Endodermal cell (in vitro differentiated cells): Measurements from ENCODE around the gene ZNF142. TPM values are rescaled to one million over a fixed set of nuclear protein-coding genes. Genes with fewer than 3 reads are reported as not detected.

Experiments used
- DNase-seq: peaks from one replicate; pipeline ENCODE4 v3.0.0-alpha.2; 2017
- H3K27ac ChIP-seq: 2 replicates; pipeline ENCODE4 v1.5.1; 2013; ENCODE audit warnings: mild to moderate bottlenecking, low read depth, low read length, moderate library complexity
- H3K27me3 ChIP-seq: 2 replicates; pipeline ENCODE4 v1.6.1; 2013; ENCODE audit warnings: mild to moderate bottlenecking, low read length, moderate library complexity; ENCODE audit not compliant: insufficient read depth, control insufficient read depth, poor library complexity, severe bottlenecking
- H3K36me3 ChIP-seq: 2 replicates; pipeline ENCODE4 v1.7.0; 2013; ENCODE audit warnings: mild to moderate bottlenecking, low read length, moderate library complexity; ENCODE audit not compliant: control insufficient read depth, insufficient read depth
- H3K4me1 ChIP-seq: one replicate; pipeline ENCODE4 v1.7.0; 2013; ENCODE audit warnings: low read length; ENCODE audit not compliant: control insufficient read depth, insufficient read depth
- H3K4me3 ChIP-seq: 2 replicates; pipeline ENCODE4 v1.5.1; 2013; ENCODE audit warnings: mild to moderate bottlenecking, low read length, moderate library complexity
- H3K9ac ChIP-seq: 2 replicates; pipeline ENCODE4 v1.6.1; 2013; ENCODE audit warnings: mild to moderate bottlenecking, low read length, moderate library complexity; ENCODE audit not compliant: poor library complexity, severe bottlenecking; ENCODE audit errors: extremely low read depth
- H3K9me3 ChIP-seq: 2 replicates; pipeline ENCODE4 v1.6.1; 2013; ENCODE audit warnings: mild to moderate bottlenecking, low read length, moderate library complexity; ENCODE audit not compliant: control insufficient read depth
- H3K27ac Mint-ChIP-seq: 2 replicates; pipeline ENCODE4 v1.8.0; 2020; ENCODE audit warnings: mixed read lengths
- H3K27me3 Mint-ChIP-seq: 2 replicates; pipeline ENCODE4 v1.8.0; 2021; ENCODE audit warnings: mild to moderate bottlenecking, mixed read lengths; ENCODE audit not compliant: insufficient read depth
- H3K36me3 Mint-ChIP-seq: 2 replicates; pipeline ENCODE4 v1.8.0; 2020; ENCODE audit warnings: low read depth, mixed read lengths
- H3K4me1 Mint-ChIP-seq: 2 replicates; pipeline ENCODE4 v1.8.0; 2020; ENCODE audit warnings: mixed read lengths
- H3K4me3 Mint-ChIP-seq: 2 replicates; pipeline ENCODE4 v1.8.0; 2020; ENCODE audit warnings: mild to moderate bottlenecking, moderate library complexity, mixed read lengths
- H3K9me3 Mint-ChIP-seq: 2 replicates; pipeline ENCODE4 v1.8.0; 2020; ENCODE audit warnings: mild to moderate bottlenecking, mixed read lengths
- CTCF ChIP-seq: fragments of 200-600 bp; sonication (generic); conservative IDR thresholded peaks from 2 replicates; pipeline ENCODE4 v1.5.0; 2021; ENCODE audit warnings: antibody characterized with exemption, mild to moderate bottlenecking
- WGBS, 2 experiments: methylation state at CpG; one replicate each; pipeline versions ENCODE4 v1.1.5 to v1.1.7; 2013; ENCODE audit warnings: missing lambda C conversion rate in 2 of 2, mixed read lengths in 1 of 2; ENCODE audit not compliant: insufficient coverage in 1 of 2, insufficient read length in 1 of 2; 5-methylcytosine and 5-hydroxymethylcytosine counted together
- total RNA-seq, 2 donors: library from RNA; stranded (reverse); fragmentation: NEBNext Ultra II Directional in 1 of 2; extraction: Animal tissue kit (Norgen Biotek cat#: 25700) in 1 of 2; gene quantifications; 2 replicates in 1 of 2; 3 replicates in 1 of 2; pipeline ENCODE4 v1.2.1, GENCODE V29; 2021

The ZNF142 gene
- total RNA-seq, 2 donors from 2014 or later, result 27.8 to 31.5 TPM

GRCh38 chr2:218662827-218663226 is 3.4 kb upstream of the ZNF142 start:
- Histone ChIP-seq H3K4me1 (no peaks in the 10 kb centered on the region), H3K9ac (no peak overlapping the region), H3K4me3 (no peak overlapping the region), H3K27me3 (no peaks in the 10 kb centered on the region), H3K9me3 (no peaks in the 10 kb centered on the region), H3K36me3 (peaks cover 64% of the 10 kb centered on the region), H3K27ac (no peak overlapping the region)
- no peak for DNase-seq
- WGBS, 2 experiments, result 95 to 98% methylated on average over 9 to 10 of the region's 10 CpGs
- Mint-ChIP-seq H3K36me3 (peaks cover 48% of the 10 kb centered on the region), H3K27ac (no peak overlapping the region), H3K4me1 (peaks cover 10% of the 10 kb centered on the region), H3K9me3 (no peaks in the 10 kb centered on the region), H3K27me3 (peaks cover 2% of the 10 kb centered on the region), H3K4me3 (no peak overlapping the region)
- no peak for TF ChIP-seq CTCF

GRCh38 chr2:218662377-218662776 is 3.0 kb upstream of the ZNF142 start:
- H3K4me3 Mint-ChIP-seq, result no peak overlapping the region
- WGBS, 2 experiments, result 95 to 100% methylated on average over 5 to 7 of the region's 7 CpGs

GRCh38 chr2:218659988-218660358 is 550 bp upstream of the ZNF142 start:
- no peak overlapping the region for H3K27ac ChIP-seq
- Mint-ChIP-seq H3K4me1 (peaks cover 10% of the 10 kb centered on the region), H3K36me3 (peaks cover 44% of the 10 kb centered on the region), H3K27me3 (peaks cover 2% of the 10 kb centered on the region), H3K27ac (peak overlapping the region; percentile 83), H3K9me3 (no peaks in the 10 kb centered on the region), H3K4me3 (peak overlapping the region; percentile 85)
- no peak for TF ChIP-seq CTCF
- DNase-seq, result no peak
- no peaks in the 10 kb centered on the region for H3K4me1 ChIP-seq
- peaks cover 63% of the 10 kb centered on the region for H3K36me3 ChIP-seq
- H3K9ac ChIP-seq, result peak overlapping the region; percentile 59
- no peaks in the 10 kb centered on the region for H3K27me3 ChIP-seq
- H3K9me3 ChIP-seq, result no peaks in the 10 kb centered on the region
- peak overlapping the region; percentile 98 for H3K4me3 ChIP-seq
- WGBS, 2 experiments, result 32 to 39% methylated on average over 8 of the region's 8 CpGs

More at GRCh38 chr2:218662377-218662776, 3.0 kb upstream of the ZNF142 start:
- Mint-ChIP-seq H3K9me3 (no peaks in the 10 kb centered on the region), H3K4me1 (peaks cover 10% of the 10 kb centered on the region), H3K27ac (no peak overlapping the region), H3K36me3 (peaks cover 46% of the 10 kb centered on the region), H3K27me3 (peaks cover 2% of the 10 kb centered on the region)
- H3K4me1 ChIP-seq, result no peaks in the 10 kb centered on the region
- H3K27ac ChIP-seq, result no peak overlapping the region
- H3K27me3 ChIP-seq, result no peaks in the 10 kb centered on the region
- H3K36me3 ChIP-seq, result peaks cover 63% of the 10 kb centered on the region
- no peak overlapping the region for H3K9ac ChIP-seq
- no peak for DNase-seq
- no peaks in the 10 kb centered on the region for H3K9me3 ChIP-seq
- no peak overlapping the region for H3K4me3 ChIP-seq
- no peak for TF ChIP-seq CTCF
